ENCODE results near the gene ZNRF2. TPM values are rescaled to one million over a fixed set of nuclear protein-coding genes. Genes with fewer than 3 reads are reported as not detected.

Gene ZNRF2
- total RNA-seq, 1 donor from 2014 or later: 31.7 TPM

DNA sequence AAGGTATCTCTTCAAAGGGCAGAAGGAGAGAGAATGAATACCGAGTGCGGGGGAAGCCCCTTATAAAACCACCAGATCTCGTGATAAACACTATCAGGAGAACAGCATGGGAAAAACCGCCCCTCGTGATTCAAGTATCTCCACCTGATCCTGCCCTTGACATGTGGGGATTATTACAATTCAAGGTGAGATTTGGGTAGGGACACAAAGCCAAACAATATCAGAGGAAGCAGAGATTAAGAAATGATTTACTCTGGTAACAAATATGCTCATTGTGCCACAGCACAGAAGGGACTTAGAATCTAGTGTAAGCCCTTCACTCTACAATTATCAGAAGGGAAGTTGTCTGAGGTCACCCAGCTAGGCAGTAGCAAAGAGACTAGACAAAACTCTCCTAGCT lies 40.1 kb upstream of the ZNRF2 start:
- H3K27me3 ChIP-seq: no peaks in the 10 kb centered on the region
- H3K36me3 ChIP-seq: no peaks in the 10 kb centered on the region
- TF ChIP-seq, protein P1, sequence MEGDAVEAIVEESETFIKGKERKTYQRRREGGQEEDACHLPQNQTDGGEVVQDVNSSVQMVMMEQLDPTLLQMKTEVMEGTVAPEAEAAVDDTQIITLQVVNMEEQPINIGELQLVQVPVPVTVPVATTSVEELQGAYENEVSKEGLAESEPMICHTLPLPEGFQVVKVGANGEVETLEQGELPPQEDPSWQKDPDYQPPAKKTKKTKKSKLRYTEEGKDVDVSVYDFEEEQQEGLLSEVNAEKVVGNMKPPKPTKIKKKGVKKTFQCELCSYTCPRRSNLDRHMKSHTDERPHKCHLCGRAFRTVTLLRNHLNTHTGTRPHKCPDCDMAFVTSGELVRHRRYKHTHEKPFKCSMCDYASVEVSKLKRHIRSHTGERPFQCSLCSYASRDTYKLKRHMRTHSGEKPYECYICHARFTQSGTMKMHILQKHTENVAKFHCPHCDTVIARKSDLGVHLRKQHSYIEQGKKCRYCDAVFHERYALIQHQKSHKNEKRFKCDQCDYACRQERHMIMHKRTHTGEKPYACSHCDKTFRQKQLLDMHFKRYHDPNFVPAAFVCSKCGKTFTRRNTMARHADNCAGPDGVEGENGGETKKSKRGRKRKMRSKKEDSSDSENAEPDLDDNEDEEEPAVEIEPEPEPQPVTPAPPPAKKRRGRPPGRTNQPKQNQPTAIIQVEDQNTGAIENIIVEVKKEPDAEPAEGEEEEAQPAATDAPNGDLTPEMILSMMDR (IDR thresholded peaks at IDR 0.05): no peak
- no peak overlapping the region for H3K4me3 ChIP-seq
- intact Hi-C loops (cut with DNase I): no loop called here
- DNase-seq (ENCODE audit: low spot score in 2 of 2): no peak
- H3K27ac ChIP-seq: no peak overlapping the region
- peaks cover 0 to under 1% of the 10 kb centered on the region in 2 donors for H3K4me1 ChIP-seq
- H3K9me3 ChIP-seq: no peaks in the 10 kb centered on the region

DNA sequence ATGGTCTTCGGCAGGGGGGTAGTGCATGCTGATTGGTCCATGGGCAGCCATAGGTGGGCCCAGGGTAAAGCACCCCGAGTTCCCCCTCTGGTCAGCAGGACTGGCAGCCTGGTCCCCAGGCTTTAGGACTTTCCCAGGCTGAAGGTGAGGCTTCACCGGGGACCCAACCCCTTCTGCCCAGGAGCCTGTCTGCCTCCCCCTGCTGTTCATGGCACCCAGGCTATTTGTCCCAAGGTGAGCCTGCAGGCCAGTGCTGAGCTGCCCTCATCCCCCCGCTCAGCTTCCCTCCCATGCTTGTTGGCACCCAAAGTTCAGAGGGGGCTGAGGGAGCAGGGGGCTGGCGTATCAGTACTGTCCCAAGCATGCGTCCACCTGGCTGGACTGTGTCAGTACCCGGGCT lies 38.5 kb upstream of the ZNRF2 start:
- H3K27me3 ChIP-seq: no peaks in the 10 kb centered on the region
- H3K27ac ChIP-seq: no peak overlapping the region
- H3K36me3 ChIP-seq: no peaks in the 10 kb centered on the region
- no peaks in the 10 kb centered on the region for H3K4me1 ChIP-seq
- TF ChIP-seq, protein P1 (IDR thresholded peaks at IDR 0.05): no peak
- no peaks in the 10 kb centered on the region for H3K9me3 ChIP-seq
- intact Hi-C loops (cut with DNase I): no loop called here
- no peak for DNase-seq (ENCODE audit: low spot score in 2 of 2)
- no peak overlapping the region for H3K4me3 ChIP-seq

DNA sequence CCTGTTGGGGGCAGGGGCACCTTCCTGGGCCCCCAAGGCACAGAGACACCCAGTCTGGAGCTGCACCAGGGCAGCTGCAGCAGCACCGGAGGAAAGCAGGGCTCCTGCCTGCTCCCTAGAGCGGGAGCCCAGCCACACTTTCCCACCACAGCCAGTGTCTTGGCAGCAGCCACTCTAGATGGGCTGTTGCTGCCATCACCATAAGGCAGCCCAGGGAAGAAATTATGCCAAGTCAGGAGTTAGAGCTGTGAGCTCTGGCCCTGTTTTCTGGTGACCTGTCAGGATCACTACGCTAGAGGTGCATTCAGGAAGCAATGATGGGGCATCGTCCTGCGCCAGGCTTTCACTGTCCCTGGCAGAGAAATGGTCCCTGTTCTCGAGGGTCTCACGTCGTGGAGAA lies 38.0 kb upstream of the ZNRF2 start:
- Histone ChIP-seq H3K9me3 (no peaks in the 10 kb centered on the region), H3K27me3 (no peaks in the 10 kb centered on the region), H3K4me1 (no peaks in the 10 kb centered on the region), H3K27ac (no peak overlapping the region), H3K4me3 (no peak overlapping the region), H3K36me3 (no peaks in the 10 kb centered on the region)
- TF ChIP-seq, protein P1 (IDR thresholded peaks at IDR 0.05): no peak
- DNase-seq (ENCODE audit: low spot score in 2 of 2): no peak
- intact Hi-C loops (cut with DNase I): no loop called here

DNA sequence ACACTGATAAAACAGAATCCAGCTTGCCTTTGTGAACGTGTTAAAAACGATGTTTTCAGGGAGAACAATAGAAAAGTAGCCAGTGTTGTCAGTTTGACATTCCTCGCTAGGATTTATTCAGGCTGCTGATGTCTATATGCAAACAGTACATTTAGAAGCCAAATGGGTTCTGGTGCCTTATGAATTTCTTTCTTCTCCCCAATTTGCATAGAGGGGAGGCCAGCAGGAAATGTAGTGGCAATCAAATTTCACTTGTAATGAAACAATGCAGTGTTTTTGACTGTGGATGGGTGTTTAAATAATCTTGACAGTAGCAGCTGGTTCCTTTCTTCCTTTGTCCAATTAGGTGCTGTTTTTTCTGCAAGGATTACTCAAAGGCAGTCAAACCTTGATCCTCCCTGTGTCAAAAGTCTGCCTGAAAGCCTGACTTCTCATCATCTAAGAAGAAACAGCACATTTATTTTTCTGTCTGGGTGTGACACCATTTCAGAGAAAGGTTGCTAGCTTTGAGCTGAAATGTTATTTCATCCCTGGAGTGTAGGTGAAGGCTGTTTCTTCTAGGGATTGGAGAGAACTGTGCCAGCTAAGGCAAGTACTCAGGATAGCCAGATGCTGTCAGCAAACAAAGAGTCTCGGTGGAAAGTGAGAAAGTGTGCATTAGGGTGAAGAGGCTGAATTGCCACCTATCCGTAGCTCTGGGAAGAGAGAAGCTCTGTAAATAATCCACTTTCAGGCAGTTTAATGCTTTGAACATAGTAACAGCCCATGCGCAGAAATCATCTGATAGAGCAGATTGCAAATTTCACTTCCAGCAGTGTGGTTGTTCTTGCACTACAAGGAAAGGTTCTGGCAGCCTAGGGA lies 36.6 kb upstream of the ZNRF2 start:
- H3K27ac ChIP-seq: no peak overlapping the region
- H3K4me1 ChIP-seq: no peaks in the 10 kb centered on the region
- H3K36me3 ChIP-seq: no peaks in the 10 kb centered on the region
- no peaks in the 10 kb centered on the region for H3K9me3 ChIP-seq
- TF ChIP-seq, protein P1 (IDR thresholded peaks at IDR 0.05): no peak
- DNase-seq (ENCODE audit: low spot score in 2 of 2): no peak
- no peak overlapping the region for H3K4me3 ChIP-seq
- no peaks in the 10 kb centered on the region for H3K27me3 ChIP-seq
- intact Hi-C loops (cut with DNase I): no loop called here

DNA sequence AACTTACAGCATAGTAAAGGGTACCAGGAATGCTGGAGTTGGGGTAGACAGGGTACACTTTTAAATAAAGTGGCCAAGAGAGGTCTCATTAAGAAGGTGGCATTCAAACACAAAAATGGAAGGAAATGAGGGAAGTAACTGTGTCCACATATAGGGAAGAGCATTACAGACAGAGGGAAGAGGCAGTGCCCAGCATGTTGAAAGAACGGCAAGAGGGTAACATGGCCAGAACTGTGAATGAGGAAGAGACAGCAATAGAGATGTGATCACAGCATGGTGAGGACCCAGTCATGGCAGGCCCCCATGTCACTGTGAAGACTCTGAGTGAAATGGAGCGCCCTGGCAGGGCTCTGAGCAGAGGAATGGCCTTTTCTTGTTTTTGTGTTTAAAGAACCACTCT lies 35.1 kb upstream of the ZNRF2 start:
- peaks cover 0 to 7% of the 10 kb centered on the region in 2 donors for H3K4me1 ChIP-seq
- H3K4me3 ChIP-seq: no peak overlapping the region
- intact Hi-C loops (cut with DNase I): no loop called here
- no peaks in the 10 kb centered on the region for H3K9me3 ChIP-seq
- DNase-seq (ENCODE audit: low spot score in 2 of 2): no peak
- H3K27ac ChIP-seq: no peak overlapping the region
- no peaks in the 10 kb centered on the region for H3K36me3 ChIP-seq
- no peaks in the 10 kb centered on the region for H3K27me3 ChIP-seq
- TF ChIP-seq, protein P1 (IDR thresholded peaks at IDR 0.05): no peak
